ENCODE results near the gene SGK1.
"Not testable (repeated sequence)": the region's sequence is repeated elsewhere in the genome, so short reads cannot be mapped to it uniquely, and the experiment has no call there.

DNA sequence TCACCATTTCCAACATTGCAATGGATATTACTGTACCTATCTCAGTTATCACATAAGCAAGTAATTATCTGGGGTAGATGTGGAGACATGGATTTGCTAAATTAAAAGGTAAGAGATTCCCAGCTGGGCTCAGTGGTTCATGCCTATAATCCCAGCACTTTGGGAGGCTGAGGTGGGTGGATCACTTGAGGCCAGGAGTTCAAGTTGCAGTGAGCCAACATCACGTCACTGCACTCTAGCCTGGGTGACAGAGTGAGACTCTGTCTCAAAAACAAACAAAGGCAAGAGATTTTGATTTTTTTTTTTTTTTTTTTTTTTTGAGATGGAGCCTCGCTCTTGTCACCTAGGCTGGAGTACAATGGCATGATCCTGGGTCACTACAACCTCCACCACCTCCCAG is 62.6 kb downstream of the SGK1 start:
- not testable (repeated sequence) for TF ChIP-seq CTCF, POLR2A (IDR thresholded peaks at IDR 0.05)
